GM12892 (cell line): ENCODE measurements around the gene ZNF518A.

Source experiments
- DNase-seq: peaks from one replicate; pipeline ENCODE4 v3.0.0; 2011; ENCODE audit not compliant: insufficient read length
- FAIRE-seq: peaks from 2 replicates; lab custom pipeline; 2011; peaks lifted over from hg19 to GRCh38; lab: Jason Lieb, UNC
- POLR2A ChIP-seq: IDR thresholded peaks from 2 replicates; pipeline ENCODE4 v1.6.1; 2011; ENCODE audit warnings: low read depth, low read length, control low read depth
- POLR2AphosphoS5 ChIP-seq: IDR thresholded peaks from 2 replicates; pipeline ENCODE4 v1.6.1; 2011; ENCODE audit warnings: low read depth, low read length, control low read depth
- TAF1 ChIP-seq: IDR thresholded peaks from 2 replicates; pipeline ENCODE4 v1.6.1; 2011; ENCODE audit warnings: low read depth, mild to moderate bottlenecking, control low read depth, low read length, borderline replicate concordance

Gene ZNF518A

GRCh38 chr10:96211764-96212163, 81.7 kb downstream of the ZNF518A start:
- no peak for FAIRE-seq
- TF ChIP-seq POLR2A = no peak
- no peak for TF ChIP-seq POLR2AphosphoS5
- TF ChIP-seq TAF1 = no peak
- no peak for DNase-seq

- DNase-seq (no peak), FAIRE-seq (no peak)
- TF ChIP-seq POLR2AphosphoS5 = no peak
- TF ChIP-seq TAF1 = no peak
- TF ChIP-seq POLR2A = no peak
Observed at GRCh38 chr10:96212911-96213310, 82.8 kb downstream of the ZNF518A start.
